Islet precursor cell (in vitro differentiated cells): ENCODE data around the gene KL.

ENCODE experiments used
- DNase-seq: peaks from one replicate; pipeline ENCODE4 v3.0.0-alpha.2; 2018

The KL gene

GRCh38 chr13:33115274-33115673, 99.1 kb downstream of the KL start:
- no peak for DNase-seq
